GM23338 (cell line): ENCODE results near the gene OOEP. TPM values are rescaled to one million over a fixed set of nuclear protein-coding genes. Genes with fewer than 3 reads are reported as not detected.

ENCODE experiments used
- ATAC-seq: fragments of 200-7000 bp; cut with Tn5 transposase; 3 replicates; pipeline ENCODE4 v1.9.1; 2020
- DNase-seq: peaks from one replicate; pipeline ENCODE4 v3.0.0-alpha.2; 2015; ENCODE audit warnings: low spot score
- H2AFZ ChIP-seq: fragments of 200-600 bp; sonication (generic); 2 replicates; pipeline ENCODE4 v1.8.0; 2016; ENCODE audit warnings: antibody characterized with exemption, mild to moderate bottlenecking, moderate library complexity
- H3F3A ChIP-seq: fragments of 200-600 bp; sonication (generic); replicated peaks from 2 replicates; pipeline ENCODE4 v1.8.0; 2017; ENCODE audit warnings: antibody characterized with exemption, mixed run types, low read depth
- H3K27ac ChIP-seq: fragments of 200-600 bp; sonication (generic); 2 replicates; pipeline ENCODE4 v1.6.1; 2016; ENCODE audit warnings: low read depth
- H3K27me3 ChIP-seq: fragments of 200-600 bp; sonication (generic); 2 replicates; pipeline ENCODE4 v1.8.0; 2016; ENCODE audit warnings: mild to moderate bottlenecking, mixed run types, moderate library complexity; ENCODE audit not compliant: insufficient read depth
- H3K36me3 ChIP-seq: fragments of 200-600 bp; sonication (generic); 2 replicates; pipeline ENCODE4 v1.8.0; 2016; ENCODE audit warnings: mild to moderate bottlenecking; ENCODE audit not compliant: insufficient read depth
- H3K4me1 ChIP-seq: fragments of 200-600 bp; sonication (generic); 2 replicates; pipeline ENCODE4 v1.8.0; 2016; ENCODE audit warnings: mild to moderate bottlenecking, moderate library complexity; ENCODE audit not compliant: insufficient read depth
- H3K4me2 ChIP-seq: fragments of 200-600 bp; sonication (generic); 2 replicates; pipeline ENCODE4 v1.7.1; 2017; ENCODE audit warnings: mixed run types
- H3K4me3 ChIP-seq: fragments of 200-600 bp; sonication (generic); 2 replicates; pipeline ENCODE4 v1.6.1; 2016; ENCODE audit warnings: mixed run types
- H3K79me2 ChIP-seq: fragments of 200-600 bp; sonication (generic); replicated peaks from 2 replicates; pipeline ENCODE4 v1.8.0; 2017; ENCODE audit warnings: mild to moderate bottlenecking; ENCODE audit not compliant: insufficient read depth
- H3K9me2 ChIP-seq: fragments of 200-600 bp; sonication (generic); 2 replicates; pipeline ENCODE4 v1.8.0; 2017; ENCODE audit not compliant: insufficient read depth
- H4K20me1 ChIP-seq: fragments of 200-600 bp; sonication (generic); replicated peaks from 2 replicates; pipeline ENCODE4 v1.8.0; 2017; ENCODE audit warnings: mild to moderate bottlenecking; ENCODE audit not compliant: insufficient read depth
- H3K27ac Mint-ChIP-seq: 2 replicates; pipeline ENCODE4 v1.8.0; 2020; ENCODE audit warnings: inconsistent platforms, mild to moderate bottlenecking, moderate library complexity, mixed read lengths
- H3K27me3 Mint-ChIP-seq: 3 replicates; pipeline ENCODE4 v1.8.0; 2022; ENCODE audit warnings: low read depth, mild to moderate bottlenecking, moderate library complexity, mixed read lengths, inconsistent platforms; ENCODE audit not compliant: insufficient read depth, poor library complexity
- H3K36me3 Mint-ChIP-seq: 3 replicates; pipeline ENCODE4 v1.8.0; 2021; ENCODE audit warnings: low read depth, mild to moderate bottlenecking, inconsistent platforms, moderate library complexity, mixed read lengths
- H3K4me1 Mint-ChIP-seq: 3 replicates; pipeline ENCODE4 v1.8.0; 2020; ENCODE audit warnings: mild to moderate bottlenecking, inconsistent platforms, mixed read lengths
- H3K4me3 Mint-ChIP-seq: 3 replicates; pipeline ENCODE4 v1.8.0; 2021; ENCODE audit warnings: moderate library complexity, mild to moderate bottlenecking, inconsistent platforms, mixed read lengths
- H3K9me3 Mint-ChIP-seq: 3 replicates; pipeline ENCODE4 v1.8.0; 2020; ENCODE audit warnings: moderate library complexity, mild to moderate bottlenecking, inconsistent platforms, mixed read lengths
- CREB1 ChIP-seq: fragments of 250-450 bp; sonication (Bioruptor Pico); IDR thresholded peaks from 2 replicates; pipeline ENCODE4 v1.5.0; 2020; ENCODE audit warnings: low read depth, mild to moderate bottlenecking, moderate library complexity
- EZH2 ChIP-seq: fragments of 200-600 bp; sonication (generic); IDR thresholded peaks from one replicate; pipeline ENCODE4 v1.8.0; 2017; ENCODE audit warnings: antibody characterized with exemption, mild to moderate bottlenecking, low read depth; ENCODE audit not compliant: unreplicated experiment
- JUNB ChIP-seq: IDR thresholded peaks from one replicate; pipeline ENCODE4 v1.6.1; 2016; ENCODE audit warnings: antibody characterized with exemption; ENCODE audit not compliant: unreplicated experiment
- NANOG ChIP-seq: IDR thresholded peaks from 2 replicates; pipeline ENCODE4 v1.6.1; 2016; ENCODE audit warnings: antibody characterized with exemption, borderline replicate concordance
- REST ChIP-seq: IDR thresholded peaks from one replicate; pipeline ENCODE4 v1.6.1; 2018; ENCODE audit warnings: antibody characterized with exemption; ENCODE audit not compliant: unreplicated experiment
- STAT1 ChIP-seq: IDR thresholded peaks from one replicate; pipeline ENCODE4 v1.6.1; 2016; ENCODE audit warnings: antibody characterized with exemption; ENCODE audit not compliant: unreplicated experiment
- ZNF331 ChIP-seq: fragments of 250-450 bp; sonication (Bioruptor Pico); IDR thresholded peaks from 2 replicates; pipeline ENCODE4 v1.5.0; 2020; ENCODE audit warnings: low read depth, mild to moderate bottlenecking, moderate library complexity
- polyA plus RNA-seq: library from polyadenylated mRNA; unstranded; fragments of >200 nt; fragmentation: Nextera tagmentation; extraction: Ambion mirVana; gene quantifications from 2 replicates; pipeline ENCODE4 v1.2.1, GENCODE V29; 2016
- total RNA-seq: library from RNA; depleted of rRNA; stranded (reverse); fragments of >200 nt; shearing (Covaris generic); gene quantifications from 2 replicates; pipeline ENCODE4 v1.2.3, GENCODE V29; 2014
- TF ChIP-seq, protein P1 (sequence below): IDR thresholded peaks from 2 replicates; pipeline ENCODE4 v1.6.1; 2016; ENCODE audit warnings: antibody characterized with exemption
- TF ChIP-seq, protein P2 (sequence below), 2 experiments: fragments of 200-600 bp in 1 of 2; sonication (generic) in 1 of 2; conservative IDR thresholded peaks; 2 replicates each; pipeline versions ENCODE4 v1.5.1 to v1.6.1; 2016 to 2017; ENCODE audit warnings: antibody characterized with exemption in 2 of 2, low read depth in 2 of 2, mild to moderate bottlenecking in 2 of 2, moderate library complexity in 1 of 2

OOEP gene
- total and polyA plus RNA-seq, 2 experiments from 2014 or later: 0.73 TPM; not detected in 1

- ATAC-seq: no peak
- Histone ChIP-seq H3K4me1 (peaks cover 11% of the 10 kb centered on the region; the same call in 1 of the 2 replicates), H3F3A (no peaks in the 10 kb centered on the region), H3K27me3 (no peaks in the 10 kb centered on the region), H3K9me2 (no peaks in the 10 kb centered on the region), H3K4me2 (no peak overlapping the region), H3K27ac (no peak overlapping the region), H4K20me1 (no peaks in the 10 kb centered on the region), H3K36me3 (no peaks in the 10 kb centered on the region), H3K79me2 (no peaks in the 10 kb centered on the region), H2AFZ (0 out of 2 replicates have a peak overlapping the region, but pooled peaks have one; percentile 52), H3K4me3 (no peak overlapping the region)
- peaks cover 8% of the 10 kb centered on the region for H3K4me1 Mint-ChIP-seq
- no peak overlapping the region for H3K27ac Mint-ChIP-seq
- TF ChIP-seq, protein P1, sequence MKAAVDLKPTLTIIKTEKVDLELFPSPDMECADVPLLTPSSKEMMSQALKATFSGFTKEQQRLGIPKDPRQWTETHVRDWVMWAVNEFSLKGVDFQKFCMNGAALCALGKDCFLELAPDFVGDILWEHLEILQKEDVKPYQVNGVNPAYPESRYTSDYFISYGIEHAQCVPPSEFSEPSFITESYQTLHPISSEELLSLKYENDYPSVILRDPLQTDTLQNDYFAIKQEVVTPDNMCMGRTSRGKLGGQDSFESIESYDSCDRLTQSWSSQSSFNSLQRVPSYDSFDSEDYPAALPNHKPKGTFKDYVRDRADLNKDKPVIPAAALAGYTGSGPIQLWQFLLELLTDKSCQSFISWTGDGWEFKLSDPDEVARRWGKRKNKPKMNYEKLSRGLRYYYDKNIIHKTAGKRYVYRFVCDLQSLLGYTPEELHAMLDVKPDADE: no peak
- TF ChIP-seq JUNB (no peak), ZNF331 (CRISPR knock-in tag) (no peak), REST (no peak), CREB1 (CRISPR knock-in tag) (no peak)
- H3K27me3 Mint-ChIP-seq: peaks cover 2% of the 10 kb centered on the region
- H3K36me3 Mint-ChIP-seq: no peaks in the 10 kb centered on the region
- H3K4me3 Mint-ChIP-seq: no peak overlapping the region
- no peaks in the 10 kb centered on the region for H3K9me3 Mint-ChIP-seq
- no peak for DNase-seq
Measured at GRCh38 chr6:73364549-73364948, 5.1 kb downstream of the OOEP start.

- no peak overlapping the region for H3K27ac ChIP-seq
Measured at GRCh38 chr6:73364121-73364520, 5.6 kb downstream of the OOEP start.

GRCh38 chr6:73363537-73363875 is 6.2 kb downstream of the OOEP start:
- Mint-ChIP-seq H3K4me3 (no peak overlapping the region), H3K36me3 (no peaks in the 10 kb centered on the region), H3K4me1 (peaks cover 7% of the 10 kb centered on the region), H3K9me3 (no peaks in the 10 kb centered on the region), H3K27me3 (peaks cover 2% of the 10 kb centered on the region), H3K27ac (no peak overlapping the region)
- ATAC-seq (no peak), DNase-seq (no peak)
- Histone ChIP-seq H3K27me3 (no peaks in the 10 kb centered on the region), H2AFZ (no peak overlapping the region), H3K4me2 (no peak overlapping the region), H3K79me2 (no peaks in the 10 kb centered on the region), H3K27ac (no peak overlapping the region), H3K9me2 (no peaks in the 10 kb centered on the region), H3F3A (no peaks in the 10 kb centered on the region), H4K20me1 (no peaks in the 10 kb centered on the region), H3K36me3 (no peaks in the 10 kb centered on the region), H3K4me1 (peaks cover 11% of the 10 kb centered on the region; the same call in 1 of the 2 replicates), H3K4me3 (no peak overlapping the region)
- no peak for TF ChIP-seq EZH2
- TF ChIP-seq, protein P2, sequence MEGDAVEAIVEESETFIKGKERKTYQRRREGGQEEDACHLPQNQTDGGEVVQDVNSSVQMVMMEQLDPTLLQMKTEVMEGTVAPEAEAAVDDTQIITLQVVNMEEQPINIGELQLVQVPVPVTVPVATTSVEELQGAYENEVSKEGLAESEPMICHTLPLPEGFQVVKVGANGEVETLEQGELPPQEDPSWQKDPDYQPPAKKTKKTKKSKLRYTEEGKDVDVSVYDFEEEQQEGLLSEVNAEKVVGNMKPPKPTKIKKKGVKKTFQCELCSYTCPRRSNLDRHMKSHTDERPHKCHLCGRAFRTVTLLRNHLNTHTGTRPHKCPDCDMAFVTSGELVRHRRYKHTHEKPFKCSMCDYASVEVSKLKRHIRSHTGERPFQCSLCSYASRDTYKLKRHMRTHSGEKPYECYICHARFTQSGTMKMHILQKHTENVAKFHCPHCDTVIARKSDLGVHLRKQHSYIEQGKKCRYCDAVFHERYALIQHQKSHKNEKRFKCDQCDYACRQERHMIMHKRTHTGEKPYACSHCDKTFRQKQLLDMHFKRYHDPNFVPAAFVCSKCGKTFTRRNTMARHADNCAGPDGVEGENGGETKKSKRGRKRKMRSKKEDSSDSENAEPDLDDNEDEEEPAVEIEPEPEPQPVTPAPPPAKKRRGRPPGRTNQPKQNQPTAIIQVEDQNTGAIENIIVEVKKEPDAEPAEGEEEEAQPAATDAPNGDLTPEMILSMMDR (conservative IDR thresholded peaks at IDR 0.05; ENCODE audit: low read depth in 2 of 2): no peak
- no peak for TF ChIP-seq STAT1
- TF ChIP-seq, protein P1: no peak
- no peak for TF ChIP-seq NANOG
- TF ChIP-seq CREB1 (CRISPR knock-in tag): no peak

More at GRCh38 chr6:73364121-73364520, 5.6 kb downstream of the OOEP start:
- no peak overlapping the region for H3K27ac Mint-ChIP-seq
- H3K79me2 ChIP-seq: no peaks in the 10 kb centered on the region
- DNase-seq: no peak
- peaks cover 11% of the 10 kb centered on the region; the same call in 1 of the 2 replicates for H3K4me1 ChIP-seq
- no peak overlapping the region for H3K4me2 ChIP-seq
- H3K4me3 Mint-ChIP-seq: no peak overlapping the region
- no peaks in the 10 kb centered on the region for H3K27me3 ChIP-seq
- no peaks in the 10 kb centered on the region for H3F3A ChIP-seq
- no peaks in the 10 kb centered on the region for H3K9me3 Mint-ChIP-seq
- TF ChIP-seq CREB1 (CRISPR knock-in tag): no peak
- H3K4me3 ChIP-seq: no peak overlapping the region
- ATAC-seq: no peak
- H3K4me1 Mint-ChIP-seq: peaks cover 8% of the 10 kb centered on the region
- no peaks in the 10 kb centered on the region for H3K36me3 Mint-ChIP-seq
- H2AFZ ChIP-seq: 0 out of 2 replicates have a peak overlapping the region, but pooled peaks have one; percentile 52
- H4K20me1 ChIP-seq: no peaks in the 10 kb centered on the region
- peaks cover 2% of the 10 kb centered on the region for H3K27me3 Mint-ChIP-seq
- no peaks in the 10 kb centered on the region for H3K9me2 ChIP-seq
- no peaks in the 10 kb centered on the region for H3K36me3 ChIP-seq
